Left ventricle myocardium superior (tissue), 1 donor: ENCODE results near the gene HBG1. TPM values are rescaled to one million over a fixed set of nuclear protein-coding genes. Genes with fewer than 3 reads are reported as not detected.

Experiments used
- ATAC-seq: fragments of 200-7000 bp; cut with Tn5 transposase; one replicate; pipeline ENCODE4 v1.9.1; 2020; ENCODE audit warnings: mild to moderate bottlenecking, moderate library complexity
- DNase-seq: peaks from one replicate; pipeline ENCODE4 v3.0.0-alpha.2; 2020
- intact Hi-C: fragments of 100-400 bp; cut with micrococcal nuclease; formaldehyde crosslinking; loops from one replicate; pipeline ENCODE4 v1.11.0; 2022
- total RNA-seq: library from RNA; stranded (reverse); fragmentation: NEBNext Ultra II Directional; extraction: Animal tissue kit (Norgen Biotek cat#: 25700); gene quantifications from one replicate; pipeline ENCODE4 v1.2.1, GENCODE V29; 2021
- donor health status: DM: no; HTN: yes; CAD: no; lungs with severe emphysema.

Gene HBG1
- total RNA-seq, 1 donor from 2014 or later = not detected

DNA sequence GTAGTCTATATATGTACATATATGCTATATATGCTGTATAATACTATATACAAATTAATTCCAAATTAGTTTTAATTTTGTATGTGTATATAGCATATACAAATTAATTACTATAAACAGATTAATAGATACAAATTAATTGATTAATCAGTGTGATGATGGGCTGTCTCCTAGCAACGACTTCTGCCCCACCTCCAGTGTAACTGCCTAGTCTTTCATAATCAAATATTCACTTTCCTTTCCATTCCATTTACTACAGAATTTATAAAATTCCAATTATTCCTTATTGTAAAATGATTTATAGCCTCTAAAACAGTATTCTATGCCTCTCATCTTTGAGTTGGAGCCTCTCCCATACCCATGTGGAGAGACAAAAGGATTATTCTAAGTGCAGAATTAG lies 16.4 kb downstream of the HBG1 start:
- no peak for ATAC-seq
- intact Hi-C loops = no loop called here

DNA sequence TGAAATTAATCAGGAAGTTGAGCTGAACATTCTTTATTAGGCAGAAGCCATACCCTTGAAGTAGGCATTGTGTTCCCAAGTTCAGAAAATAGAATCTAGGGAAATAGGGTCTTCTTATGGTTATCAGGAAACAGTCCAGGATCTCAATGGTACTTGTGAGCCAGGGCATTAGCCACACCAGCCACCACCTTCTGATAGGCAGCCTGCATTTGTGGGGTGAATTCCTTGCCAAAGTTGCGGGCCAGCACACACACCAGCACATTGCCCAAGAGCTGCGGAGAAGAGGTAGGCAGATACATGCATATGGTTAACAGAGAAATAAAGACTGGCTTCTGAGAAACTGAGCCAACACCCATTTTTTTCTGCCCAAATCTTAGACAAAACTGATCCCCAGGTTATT lies 16.8 kb downstream of the HBG1 start:
- ATAC-seq = no peak
- DNase-seq = no peak
- intact Hi-C loops = no loop called here

More for the DNA sequence above, 16.4 kb downstream of the HBG1 start:
- DNase-seq = no peak

DNA sequence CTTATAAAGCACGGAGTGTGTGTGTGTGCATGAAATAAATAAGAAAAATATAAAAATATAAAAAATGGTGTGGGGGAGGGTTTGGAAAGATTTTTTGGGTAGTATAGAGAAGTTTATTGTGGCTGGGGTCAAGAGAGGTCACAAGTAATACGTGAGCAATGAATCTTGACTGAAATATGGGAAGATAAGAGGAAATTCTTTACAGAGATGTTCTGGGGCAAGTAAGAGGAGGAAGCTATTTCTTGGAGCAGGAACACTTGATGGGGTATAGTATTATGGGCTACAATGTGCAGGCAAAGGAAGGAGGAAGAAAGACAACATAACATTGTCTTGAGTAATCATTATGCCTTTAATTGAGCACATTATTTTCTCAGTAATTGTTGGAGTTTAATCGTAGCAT lies 17.5 kb downstream of the HBG1 start:
- no peak for DNase-seq
- ATAC-seq = no peak
- intact Hi-C loops = no loop called here

DNA sequence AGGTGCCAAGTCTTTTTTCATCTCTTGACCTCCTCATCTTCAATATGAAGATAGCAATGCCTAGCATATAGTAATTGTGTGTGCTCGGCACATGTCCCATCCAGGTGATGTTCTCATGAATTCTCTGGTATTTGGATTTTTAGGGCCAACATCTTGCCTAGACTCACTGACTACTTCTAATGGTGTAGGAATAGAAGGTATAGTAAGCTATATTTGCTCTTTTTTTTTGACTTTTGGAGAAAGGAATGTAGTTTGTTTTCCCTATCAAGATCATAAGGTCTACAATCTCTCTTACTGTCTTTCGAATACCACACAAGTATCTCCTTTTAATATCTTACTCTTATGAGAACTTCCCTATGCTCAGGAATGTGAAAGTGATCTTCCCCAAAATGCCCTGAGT lies 18.5 kb downstream of the HBG1 start:
- DNase-seq = no peak
- no peak for ATAC-seq
- intact Hi-C loops = no loop called here

DNA sequence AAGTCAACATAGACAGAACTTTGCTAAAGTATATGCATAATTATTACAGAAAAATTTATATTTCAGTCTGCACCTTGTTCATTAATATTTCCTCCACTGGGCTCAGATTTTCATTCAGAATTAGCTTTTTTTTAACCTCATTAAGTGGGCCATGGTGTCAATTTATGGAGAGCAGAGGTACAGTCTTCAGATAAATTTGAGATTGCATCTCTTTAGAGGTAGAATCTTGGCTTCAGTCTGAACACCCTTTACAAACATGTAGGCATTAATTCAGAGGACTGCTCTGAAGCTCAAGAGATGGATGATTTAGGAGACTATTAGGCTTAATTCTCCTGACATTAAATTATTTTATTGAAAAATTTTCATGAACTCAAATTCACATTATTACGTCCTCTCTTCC lies 19.4 kb downstream of the HBG1 start:
- ATAC-seq = no peak
- intact Hi-C loops = no loop called here
- DNase-seq = no peak

DNA sequence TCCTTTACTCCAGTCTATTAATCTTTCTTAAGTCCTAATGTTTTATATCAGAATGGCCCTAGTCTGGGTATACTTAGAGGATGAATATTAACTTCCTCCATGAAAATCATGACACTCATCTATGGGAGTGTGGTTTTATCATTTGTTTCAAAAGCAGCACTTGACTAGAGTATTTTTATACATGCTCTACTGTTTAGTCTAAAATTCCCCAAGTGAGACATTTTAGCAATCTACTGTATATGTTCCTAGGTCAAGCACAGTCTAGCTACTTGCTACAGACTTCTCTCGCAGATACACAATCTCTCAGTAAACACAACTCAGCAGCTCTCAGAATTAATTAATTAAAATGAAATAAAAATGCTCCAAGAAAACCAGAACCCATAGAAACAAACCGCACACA lies 19.9 kb downstream of the HBG1 start:
- intact Hi-C loops = no loop called here
- ATAC-seq (no peak), DNase-seq (no peak)

DNA sequence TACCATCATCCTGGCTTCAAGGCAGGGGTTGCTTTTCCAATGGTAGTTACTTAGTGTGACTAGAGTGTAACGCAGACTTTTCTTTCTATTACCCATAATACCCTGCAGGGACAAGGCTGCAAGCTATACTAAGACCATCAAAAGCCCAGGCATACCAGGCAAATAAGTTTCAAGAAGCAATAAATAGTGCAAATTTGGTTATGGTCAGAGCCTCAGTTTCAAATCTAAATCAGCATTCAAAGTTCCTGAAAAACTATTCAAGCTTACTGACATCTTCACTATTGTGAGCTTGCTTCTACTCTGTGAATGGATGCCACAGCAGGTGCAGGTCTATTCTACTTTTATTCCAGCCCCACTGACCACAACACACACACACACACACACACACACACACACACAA lies 20.3 kb downstream of the HBG1 start:
- intact Hi-C loops = no loop called here
- no peak for ATAC-seq

DNA sequence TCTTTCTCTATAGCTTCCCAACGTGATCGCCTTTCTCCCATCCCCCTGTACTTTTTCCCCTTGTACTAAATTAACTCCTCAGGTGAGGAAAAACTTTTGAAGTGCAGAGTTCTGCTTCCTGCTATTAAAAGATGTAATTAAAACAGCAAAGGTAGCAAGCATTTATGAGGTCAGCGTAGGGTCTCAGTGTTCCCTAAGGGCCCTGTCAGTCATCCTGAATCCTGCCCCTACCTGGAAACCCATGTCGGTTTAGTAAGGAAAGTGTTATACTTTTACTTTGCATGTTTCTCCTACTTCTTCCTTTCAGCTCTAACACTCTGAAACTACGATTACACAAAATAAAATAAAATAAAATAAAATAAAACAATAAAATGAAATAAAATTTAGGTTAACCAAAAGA lies 21.5 kb downstream of the HBG1 start:
- intact Hi-C loops = no loop called here

More for the DNA sequence above, 20.3 kb downstream of the HBG1 start:
- DNase-seq = no peak

DNA sequence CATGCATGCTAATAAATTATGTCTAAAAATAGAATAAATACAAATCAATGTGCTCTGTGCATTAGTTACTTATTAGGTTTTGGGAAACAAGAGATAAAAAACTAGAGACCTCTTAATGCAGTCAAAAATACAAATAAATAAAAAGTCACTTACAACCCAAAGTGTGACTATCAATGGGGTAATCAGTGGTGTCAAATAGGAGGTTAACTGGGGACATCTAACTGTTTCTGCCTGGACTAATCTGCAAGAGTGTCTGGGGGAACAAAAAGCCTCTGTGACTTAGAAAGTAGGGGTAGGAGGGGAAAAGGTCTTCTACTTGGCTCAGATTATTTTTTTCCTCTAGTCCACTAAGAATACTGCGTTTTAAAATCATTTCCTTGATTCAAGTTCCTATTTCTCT lies 22.0 kb downstream of the HBG1 start:
- intact Hi-C loops = no loop called here
- ATAC-seq (no peak), DNase-seq (no peak)

More for the DNA sequence above, 21.5 kb downstream of the HBG1 start:
- ATAC-seq = no peak
- no peak for DNase-seq

DNA sequence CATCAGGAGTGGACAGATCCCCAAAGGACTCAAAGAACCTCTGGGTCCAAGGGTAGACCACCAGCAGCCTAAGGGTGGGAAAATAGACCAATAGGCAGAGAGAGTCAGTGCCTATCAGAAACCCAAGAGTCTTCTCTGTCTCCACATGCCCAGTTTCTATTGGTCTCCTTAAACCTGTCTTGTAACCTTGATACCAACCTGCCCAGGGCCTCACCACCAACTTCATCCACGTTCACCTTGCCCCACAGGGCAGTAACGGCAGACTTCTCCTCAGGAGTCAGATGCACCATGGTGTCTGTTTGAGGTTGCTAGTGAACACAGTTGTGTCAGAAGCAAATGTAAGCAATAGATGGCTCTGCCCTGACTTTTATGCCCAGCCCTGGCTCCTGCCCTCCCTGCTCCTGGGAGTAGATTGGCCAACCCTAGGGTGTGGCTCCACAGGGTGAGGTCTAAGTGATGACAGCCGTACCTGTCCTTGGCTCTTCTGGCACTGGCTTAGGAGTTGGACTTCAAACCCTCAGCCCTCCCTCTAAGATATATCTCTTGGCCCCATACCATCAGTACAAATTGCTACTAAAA lies 22.8 kb downstream of the HBG1 start, which contains the start of gene HBB:
TSS of gene HBB (minus strand) at position 340 of the 579 bp plus-strand sequence. CDS start at position 290, 50 bp downstream.
- intact Hi-C loops = no loop called here
- no peak for DNase-seq
- no peak for ATAC-seq

DNA sequence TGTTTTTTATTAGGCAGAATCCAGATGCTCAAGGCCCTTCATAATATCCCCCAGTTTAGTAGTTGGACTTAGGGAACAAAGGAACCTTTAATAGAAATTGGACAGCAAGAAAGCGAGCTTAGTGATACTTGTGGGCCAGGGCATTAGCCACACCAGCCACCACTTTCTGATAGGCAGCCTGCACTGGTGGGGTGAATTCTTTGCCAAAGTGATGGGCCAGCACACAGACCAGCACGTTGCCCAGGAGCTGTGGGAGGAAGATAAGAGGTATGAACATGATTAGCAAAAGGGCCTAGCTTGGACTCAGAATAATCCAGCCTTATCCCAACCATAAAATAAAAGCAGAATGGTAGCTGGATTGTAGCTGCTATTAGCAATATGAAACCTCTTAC lies 24.2 kb downstream of the HBG1 start:
- intact Hi-C loops = no loop called here
- no peak for ATAC-seq
- no peak for DNase-seq

DNA sequence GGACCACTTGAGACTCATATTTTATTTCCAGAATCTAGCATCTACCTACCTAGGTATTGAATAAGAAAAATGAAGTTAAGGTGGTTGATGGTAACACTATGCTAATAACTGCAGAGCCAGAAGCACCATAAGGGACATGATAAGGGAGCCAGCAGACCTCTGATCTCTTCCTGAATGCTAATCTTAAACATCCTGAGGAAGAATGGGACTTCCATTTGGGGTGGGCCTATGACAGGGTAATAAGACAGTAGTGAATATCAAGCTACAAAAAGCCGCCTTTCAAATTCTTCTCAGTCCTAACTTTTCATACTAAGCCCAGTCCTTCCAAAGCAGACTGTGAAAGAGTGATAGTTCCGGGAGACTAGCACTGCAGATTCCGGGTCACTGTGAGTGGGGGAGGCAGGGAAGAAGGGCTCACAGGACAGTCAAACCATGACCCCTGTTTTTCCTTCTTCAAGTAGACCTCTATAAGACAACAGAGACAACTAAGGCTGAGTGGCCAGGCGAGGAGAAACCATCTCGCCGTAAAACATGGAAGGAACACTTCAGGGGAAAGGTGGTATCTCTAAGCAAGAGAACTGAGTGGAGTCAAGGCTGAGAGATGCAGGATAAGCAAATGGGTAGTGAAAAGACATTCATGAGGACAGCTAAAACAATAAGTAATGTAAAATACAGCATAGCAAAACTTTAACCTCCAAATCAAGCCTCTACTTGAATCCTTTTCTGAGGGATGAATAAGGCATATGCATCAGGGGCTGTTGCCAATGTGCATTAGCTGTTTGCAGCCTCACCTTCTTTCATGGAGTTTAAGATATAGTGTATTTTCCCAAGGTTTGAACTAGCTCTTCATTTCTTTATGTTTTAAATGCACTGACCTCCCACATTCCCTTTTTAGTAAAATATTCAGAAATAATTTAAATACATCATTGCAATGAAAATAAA lies 24.8 kb downstream of the HBG1 start:
- ATAC-seq (no peak), DNase-seq (no peak)
- intact Hi-C loops = no loop called here

DNA sequence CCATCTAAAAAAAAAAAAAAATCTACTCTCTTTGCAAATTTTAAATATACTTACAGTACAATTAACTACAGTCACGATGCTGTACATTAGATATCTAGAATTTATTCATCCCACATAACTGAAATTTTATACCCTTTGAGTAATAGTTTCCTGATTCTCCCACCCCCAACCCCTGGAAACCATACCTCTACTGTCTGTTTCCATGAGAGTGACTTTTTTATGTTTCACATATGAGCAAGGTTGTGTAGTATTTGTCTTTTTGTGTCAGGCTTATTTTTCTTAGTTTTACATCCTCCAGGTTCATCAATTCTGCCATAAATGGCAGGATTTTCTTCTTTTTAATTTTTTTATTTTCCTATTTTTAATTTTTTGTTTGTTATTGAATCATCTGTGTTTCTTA lies 26.0 kb downstream of the HBG1 start:
- no peak for ATAC-seq
- no peak for DNase-seq
- intact Hi-C loops = no loop called here

DNA sequence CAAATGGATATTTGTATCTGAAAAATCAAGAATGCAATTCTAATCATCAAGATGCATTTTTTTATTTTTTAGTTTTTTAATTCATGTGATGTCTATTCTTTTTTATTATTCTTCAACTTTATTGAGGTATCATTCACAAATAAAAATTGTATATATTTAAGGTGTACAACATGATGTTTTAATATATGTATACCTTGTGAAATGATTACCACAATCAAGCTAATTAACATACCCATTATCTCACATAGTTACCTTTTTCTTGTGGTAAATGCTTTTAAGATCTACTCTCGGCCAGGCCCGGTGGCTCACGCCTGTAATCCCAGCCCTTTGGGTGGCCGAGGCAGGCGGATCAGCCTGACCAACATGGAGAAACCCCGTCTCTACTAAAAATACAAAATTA lies 26.5 kb downstream of the HBG1 start:
- intact Hi-C loops = no loop called here
- no peak for DNase-seq
- no peak for ATAC-seq

DNA sequence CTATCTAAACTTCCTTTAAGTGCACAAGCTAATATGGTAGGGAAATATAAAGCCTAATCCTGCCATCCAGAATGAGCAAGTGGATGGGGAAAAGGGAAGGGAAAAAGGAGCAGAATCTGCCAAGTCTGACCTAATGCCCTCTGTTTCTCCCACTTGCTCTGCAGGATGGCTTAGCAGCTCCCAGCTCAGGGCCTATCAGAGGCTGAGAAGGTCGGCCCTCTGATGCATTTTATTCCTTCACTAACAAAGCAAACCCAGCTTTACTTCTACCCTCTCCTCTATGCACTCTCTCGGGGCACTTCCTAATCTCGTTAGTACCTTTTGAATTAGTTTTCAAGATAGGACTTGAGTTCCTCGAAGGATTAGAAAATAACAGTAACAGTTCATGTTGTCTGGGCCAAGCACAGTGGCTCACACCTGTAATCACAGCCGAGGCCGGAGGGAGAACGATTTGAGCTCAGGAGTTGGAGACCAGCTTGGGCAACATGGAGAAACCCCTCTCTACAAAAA lies 39.2 kb downstream of the HBG1 start:
- intact Hi-C loops = no loop called here
- ATAC-seq = no peak
- DNase-seq = no peak

DNA sequence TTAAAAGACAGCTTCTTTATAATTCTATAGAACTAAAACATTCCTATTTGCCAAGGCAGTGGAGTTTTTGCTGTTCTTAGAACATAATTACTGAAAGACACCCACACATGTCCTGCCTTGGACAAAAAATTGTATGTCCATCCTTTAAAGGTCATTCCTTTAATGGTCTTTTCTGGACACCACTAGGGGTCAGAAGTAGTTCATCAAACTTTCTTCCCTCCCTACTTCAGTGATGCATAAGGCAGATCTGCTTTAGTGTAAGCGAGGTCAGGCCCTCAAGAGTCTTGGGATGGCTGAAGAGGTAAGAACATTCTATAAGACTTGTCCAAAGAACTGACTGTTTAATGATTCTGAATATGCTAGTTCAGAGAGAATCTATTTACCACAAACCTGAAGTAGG lies 44.9 kb downstream of the HBG1 start:
- ATAC-seq (no peak), DNase-seq (no peak)
- intact Hi-C loops = no loop called here

DNA sequence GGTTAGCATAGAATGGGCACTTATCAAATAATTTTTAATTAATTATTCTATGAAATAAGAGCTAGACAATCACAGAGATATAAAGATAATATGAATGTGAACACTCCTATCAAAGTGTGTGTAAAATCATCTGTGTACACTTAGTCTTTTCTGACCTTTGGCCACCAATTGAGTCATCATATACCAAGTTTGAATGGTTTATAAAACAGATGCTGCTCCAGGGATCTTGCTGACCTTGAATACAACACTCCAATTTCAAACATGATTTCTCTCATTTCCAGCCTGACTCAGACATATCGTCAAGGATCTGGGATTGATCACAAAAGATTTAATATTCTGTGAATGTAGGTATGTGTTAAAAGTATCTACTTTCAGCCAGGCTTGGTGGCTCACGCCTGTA lies 46.3 kb downstream of the HBG1 start:
- intact Hi-C loops = no loop called here
- no peak for DNase-seq
- no peak for ATAC-seq

DNA sequence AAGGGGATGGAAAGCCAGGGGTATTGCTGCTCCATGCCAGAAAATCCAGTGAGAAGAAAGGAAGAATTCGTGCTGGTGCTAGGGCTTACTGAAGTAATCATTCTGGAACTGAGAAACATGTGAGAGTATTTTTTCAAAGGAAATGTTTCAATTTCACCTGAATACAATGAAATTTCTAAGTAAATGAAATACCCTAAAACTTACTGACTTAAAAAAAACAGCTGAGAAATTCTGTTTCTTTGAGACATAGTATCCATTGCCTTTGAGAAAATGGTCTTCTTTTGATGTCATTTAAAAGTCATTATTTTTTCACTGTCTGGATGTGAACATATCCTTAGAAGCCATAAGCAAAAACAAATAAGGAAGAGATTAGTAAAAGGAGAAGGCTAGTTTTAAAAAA lies 49.1 kb downstream of the HBG1 start, which contains the start of gene OR51V1:
TSS of gene OR51V1 (minus strand) at position 101 of the 400 bp plus-strand sequence. CDS start at position 101, 0 bp downstream.
- ATAC-seq = no peak
- no peak for DNase-seq
- intact Hi-C loops = no loop called here

DNA sequence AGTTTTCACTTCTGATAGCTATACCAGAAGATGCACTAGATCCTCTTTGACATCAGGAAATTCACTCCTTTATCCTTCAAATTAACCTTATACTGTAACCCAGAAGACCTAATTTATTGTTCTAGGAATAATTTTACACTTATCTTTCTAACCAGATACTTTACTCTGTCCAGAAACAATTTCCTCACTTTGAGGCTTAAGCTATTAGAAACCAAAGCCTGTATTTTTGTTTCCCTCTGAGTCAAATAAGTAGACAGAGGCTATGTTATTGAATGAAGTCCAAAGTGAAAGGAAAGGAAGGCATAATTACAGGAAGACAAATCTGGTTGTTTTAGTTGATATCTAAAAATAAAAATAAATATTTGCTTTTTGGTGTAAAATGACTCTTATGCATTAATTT lies 51.4 kb downstream of the HBG1 start:
- ATAC-seq (no peak), DNase-seq (no peak)
- intact Hi-C loops = no loop called here
